PFSK-1 (cell line): Measurements from ENCODE around the gene OR3A2.

Experiments
- FOXP2 ChIP-seq: optimal IDR thresholded peaks from 2 replicates; pipeline ENCODE3; 2011; ENCODE audit warnings: borderline replicate concordance, control low read depth, inconsistent platforms; ENCODE audit not compliant: insufficient read depth; ENCODE audit errors: extremely low read length, extremely low read depth
- POLR2AphosphoS5 ChIP-seq: IDR thresholded peaks from 2 replicates; pipeline ENCODE4 v1.6.1; 2012; ENCODE audit warnings: low read depth, mild to moderate bottlenecking, control low read depth, low read length, moderate library complexity
- SIN3A ChIP-seq: IDR thresholded peaks from 2 replicates; pipeline ENCODE4 v1.6.1; 2012; ENCODE audit warnings: mild to moderate bottlenecking, low read length, moderate library complexity, borderline replicate concordance; ENCODE audit not compliant: insufficient read depth
- TAF1 ChIP-seq: IDR thresholded peaks from 2 replicates; pipeline ENCODE4 v1.6.1; 2012; ENCODE audit warnings: low read length, control low read depth, borderline replicate concordance; ENCODE audit not compliant: insufficient read depth
- TF ChIP-seq, protein P1 (sequence below), 2 experiments: IDR thresholded peaks; 2 replicates each; pipeline versions ENCODE4 v1.6.1 to v1.8.0; 2011 to 2012; ENCODE audit warnings: low read depth in 2 of 2, low read length in 2 of 2, control low read depth in 1 of 2, inconsistent platforms in 1 of 2, mild to moderate bottlenecking in 1 of 2, moderate library complexity in 1 of 2; ENCODE audit not compliant: insufficient read depth in 1 of 2

The OR3A2 gene

DNA sequence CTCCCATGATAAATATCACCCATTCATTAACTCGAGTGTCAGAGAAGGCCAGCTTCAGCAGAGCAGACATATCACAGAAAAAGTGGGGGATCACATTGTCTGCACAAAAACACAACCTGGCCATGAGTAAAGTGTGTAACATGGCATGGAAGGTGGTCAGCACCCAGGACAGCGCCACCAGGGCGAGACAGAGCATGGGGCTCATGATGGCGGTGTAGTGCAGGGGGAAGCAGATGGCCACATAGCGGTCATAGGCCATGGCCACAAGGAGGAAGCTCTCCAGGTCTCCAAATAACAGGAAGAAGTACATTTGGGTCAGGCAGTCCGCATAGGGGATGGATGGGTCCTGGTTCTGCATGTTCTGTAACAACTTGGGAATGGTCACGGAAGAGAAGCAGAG, 11.7 kb upstream of the OR3A2 start:
- TF ChIP-seq, protein P1, sequence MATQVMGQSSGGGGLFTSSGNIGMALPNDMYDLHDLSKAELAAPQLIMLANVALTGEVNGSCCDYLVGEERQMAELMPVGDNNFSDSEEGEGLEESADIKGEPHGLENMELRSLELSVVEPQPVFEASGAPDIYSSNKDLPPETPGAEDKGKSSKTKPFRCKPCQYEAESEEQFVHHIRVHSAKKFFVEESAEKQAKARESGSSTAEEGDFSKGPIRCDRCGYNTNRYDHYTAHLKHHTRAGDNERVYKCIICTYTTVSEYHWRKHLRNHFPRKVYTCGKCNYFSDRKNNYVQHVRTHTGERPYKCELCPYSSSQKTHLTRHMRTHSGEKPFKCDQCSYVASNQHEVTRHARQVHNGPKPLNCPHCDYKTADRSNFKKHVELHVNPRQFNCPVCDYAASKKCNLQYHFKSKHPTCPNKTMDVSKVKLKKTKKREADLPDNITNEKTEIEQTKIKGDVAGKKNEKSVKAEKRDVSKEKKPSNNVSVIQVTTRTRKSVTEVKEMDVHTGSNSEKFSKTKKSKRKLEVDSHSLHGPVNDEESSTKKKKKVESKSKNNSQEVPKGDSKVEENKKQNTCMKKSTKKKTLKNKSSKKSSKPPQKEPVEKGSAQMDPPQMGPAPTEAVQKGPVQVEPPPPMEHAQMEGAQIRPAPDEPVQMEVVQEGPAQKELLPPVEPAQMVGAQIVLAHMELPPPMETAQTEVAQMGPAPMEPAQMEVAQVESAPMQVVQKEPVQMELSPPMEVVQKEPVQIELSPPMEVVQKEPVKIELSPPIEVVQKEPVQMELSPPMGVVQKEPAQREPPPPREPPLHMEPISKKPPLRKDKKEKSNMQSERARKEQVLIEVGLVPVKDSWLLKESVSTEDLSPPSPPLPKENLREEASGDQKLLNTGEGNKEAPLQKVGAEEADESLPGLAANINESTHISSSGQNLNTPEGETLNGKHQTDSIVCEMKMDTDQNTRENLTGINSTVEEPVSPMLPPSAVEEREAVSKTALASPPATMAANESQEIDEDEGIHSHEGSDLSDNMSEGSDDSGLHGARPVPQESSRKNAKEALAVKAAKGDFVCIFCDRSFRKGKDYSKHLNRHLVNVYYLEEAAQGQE (IDR thresholded peaks at IDR 0.05; ENCODE audit: insufficient read depth in 1 of 2, low read depth in 2 of 2, low read length in 2 of 2): peak; percentile 74 to 88

DNA sequence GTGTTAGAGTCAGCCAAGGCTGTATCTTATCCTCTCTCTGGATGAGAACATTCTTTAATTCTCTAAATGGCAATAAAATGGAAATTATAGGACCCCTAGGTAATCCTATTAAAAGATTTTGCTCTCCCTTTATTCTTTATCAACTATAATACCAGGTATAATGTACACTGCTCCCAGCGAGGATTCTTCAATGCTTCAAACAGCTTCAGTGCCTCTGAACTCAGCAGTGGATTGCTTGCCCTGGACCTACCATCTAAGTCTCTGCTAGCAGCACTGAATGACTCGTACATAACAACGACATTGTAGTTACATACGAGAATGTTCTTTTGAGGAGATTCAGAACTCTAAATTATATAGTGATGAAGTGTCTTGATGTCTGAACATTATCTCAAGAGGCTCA, 3.7 kb upstream of the OR3A2 start:
- TF ChIP-seq FOXP2 (no peak), SIN3A (no peak), POLR2AphosphoS5 (no peak), TAF1 (no peak)
- TF ChIP-seq, protein P1 (IDR thresholded peaks at IDR 0.05; ENCODE audit: insufficient read depth in 1 of 2, low read depth in 2 of 2, low read length in 2 of 2): no peak

DNA sequence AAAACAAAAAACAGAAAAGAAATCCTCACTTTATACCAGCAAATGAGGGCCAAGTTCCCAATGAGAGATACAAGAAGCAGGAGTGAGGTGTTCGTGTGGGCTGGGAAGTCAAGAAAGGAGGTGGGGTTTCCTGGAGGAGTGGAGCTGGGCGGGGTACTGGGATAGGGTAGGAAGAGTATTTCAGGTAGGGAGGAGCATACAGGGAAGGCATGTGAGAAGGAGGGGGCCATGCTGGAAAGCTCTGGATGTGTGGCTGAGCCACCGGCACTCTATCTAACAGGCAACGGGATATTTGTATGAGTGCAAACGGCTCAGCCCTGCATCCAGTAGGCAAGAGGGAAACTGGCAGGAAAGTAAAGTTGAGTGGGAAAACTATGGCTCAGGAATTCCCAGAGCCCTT, 4.2 kb downstream of the OR3A2 start:
- TF ChIP-seq SIN3A (no peak), POLR2AphosphoS5 (no peak), TAF1 (no peak), FOXP2 (no peak)
- TF ChIP-seq, protein P1 (IDR thresholded peaks at IDR 0.05; ENCODE audit: insufficient read depth in 1 of 2, low read depth in 2 of 2, low read length in 2 of 2): no peak

DNA sequence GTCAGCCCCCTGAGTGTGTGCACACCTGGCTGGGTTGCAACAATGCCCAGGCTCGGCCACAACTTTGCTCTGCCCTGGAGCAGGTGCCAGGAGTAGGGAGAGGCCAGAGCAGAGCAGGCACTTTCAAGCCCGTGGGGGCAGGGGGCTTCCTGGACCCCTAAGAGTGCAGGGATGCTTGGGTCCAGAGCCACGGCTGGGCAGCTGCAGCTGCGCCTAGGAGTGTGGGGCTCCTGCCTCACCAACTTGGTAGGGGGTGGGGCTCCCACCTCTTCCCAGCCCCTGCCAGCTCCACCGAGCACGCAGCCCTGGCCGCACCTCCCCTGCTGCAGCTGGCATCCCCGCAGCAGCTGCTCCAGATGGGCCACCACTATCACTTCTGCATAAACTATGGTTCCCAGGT, 7.8 kb downstream of the OR3A2 start:
- no peak for TF ChIP-seq POLR2AphosphoS5
- TF ChIP-seq TAF1: no peak
- TF ChIP-seq SIN3A: no peak

DNA sequence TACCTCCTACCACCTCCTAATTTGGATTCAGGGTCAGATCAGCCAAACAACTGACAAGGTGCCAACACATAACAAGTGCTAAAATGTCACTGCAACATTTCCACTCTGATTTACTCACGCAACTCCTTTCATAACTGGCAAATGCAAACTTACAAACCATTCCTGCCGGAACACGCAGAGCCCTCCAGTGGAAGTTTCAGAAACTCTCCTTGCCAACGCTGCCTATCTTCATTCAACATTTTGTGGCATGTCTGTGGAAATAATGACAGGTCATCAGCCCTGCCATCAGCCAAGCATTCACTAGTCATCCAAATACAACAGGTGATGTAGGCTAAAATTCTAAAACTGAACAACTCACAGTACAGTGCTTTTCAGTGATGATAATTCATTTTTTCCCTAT, 50.2 kb downstream of the OR3A2 start:
- TF ChIP-seq POLR2AphosphoS5: no peak
- TF ChIP-seq, protein P1 (IDR thresholded peaks at IDR 0.05; ENCODE audit: insufficient read depth in 1 of 2, low read depth in 2 of 2, low read length in 2 of 2): no peak
- TF ChIP-seq SIN3A: no peak
- no peak for TF ChIP-seq FOXP2
- no peak for TF ChIP-seq TAF1
